Keratinocyte (primary cell): ENCODE results near the gene SLC2A9.

Experiments used
- CTCF ChIP-seq, 3 experiments: IDR thresholded peaks in 1 of 3; conservative IDR thresholded peaks in 1 of 3; optimal IDR thresholded peaks in 1 of 3; 2 replicates in 2 of 3; 3 replicates in 1 of 3; pipeline versions ENCODE3 to v1.5.1; 2011; ENCODE audit warnings: low read length in 3 of 3, mild to moderate bottlenecking in 3 of 3, moderate library complexity in 2 of 3, control low read depth in 1 of 3, inconsistent platforms in 1 of 3; ENCODE audit not compliant: insufficient read depth in 2 of 3; ENCODE audit errors: extremely low read depth in 1 of 3
- EZH2 ChIP-seq: IDR thresholded peaks from one replicate; pipeline ENCODE4 v1.6.1; 2012; ENCODE audit warnings: inconsistent platforms, mild to moderate bottlenecking, low read length, moderate library complexity

DNA sequence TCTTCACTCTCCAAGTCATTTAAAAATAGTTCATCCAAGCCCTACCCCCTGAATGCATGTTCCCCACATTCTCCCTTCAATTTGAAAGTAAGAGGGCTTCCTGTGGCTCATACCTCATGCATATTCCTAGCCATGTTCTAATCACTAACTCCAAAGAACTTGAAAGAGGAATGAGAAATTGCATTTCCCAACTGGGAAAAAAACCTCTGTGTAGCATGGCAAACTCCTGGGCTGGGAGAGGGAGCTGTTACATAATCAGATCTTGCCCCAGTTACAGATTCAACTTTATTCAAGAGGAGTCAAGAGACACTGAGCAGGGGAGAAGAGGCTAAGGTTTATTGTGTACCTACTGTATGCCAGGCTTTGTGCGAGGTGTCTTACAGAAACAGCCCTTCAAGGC, 90.2 kb downstream of the SLC2A9 start:
- TF ChIP-seq CTCF (optimal IDR thresholded peaks at IDR 0.05 in 1 of 3, IDR thresholded peaks at IDR 0.05 in 1 of 3, conservative IDR thresholded peaks at IDR 0.05 in 1 of 3; ENCODE audit: extremely low read depth in 1 of 3, insufficient read depth in 2 of 3, low read length in 3 of 3): no peak
- TF ChIP-seq EZH2: no peak
